ENCODE results near the gene POC1A.

The POC1A gene

GRCh38 chr3:52099001-52099401 is 55.2 kb downstream of the POC1A start:
- no peak for DNase-seq (ENCODE audit: low read depth)

DNA sequence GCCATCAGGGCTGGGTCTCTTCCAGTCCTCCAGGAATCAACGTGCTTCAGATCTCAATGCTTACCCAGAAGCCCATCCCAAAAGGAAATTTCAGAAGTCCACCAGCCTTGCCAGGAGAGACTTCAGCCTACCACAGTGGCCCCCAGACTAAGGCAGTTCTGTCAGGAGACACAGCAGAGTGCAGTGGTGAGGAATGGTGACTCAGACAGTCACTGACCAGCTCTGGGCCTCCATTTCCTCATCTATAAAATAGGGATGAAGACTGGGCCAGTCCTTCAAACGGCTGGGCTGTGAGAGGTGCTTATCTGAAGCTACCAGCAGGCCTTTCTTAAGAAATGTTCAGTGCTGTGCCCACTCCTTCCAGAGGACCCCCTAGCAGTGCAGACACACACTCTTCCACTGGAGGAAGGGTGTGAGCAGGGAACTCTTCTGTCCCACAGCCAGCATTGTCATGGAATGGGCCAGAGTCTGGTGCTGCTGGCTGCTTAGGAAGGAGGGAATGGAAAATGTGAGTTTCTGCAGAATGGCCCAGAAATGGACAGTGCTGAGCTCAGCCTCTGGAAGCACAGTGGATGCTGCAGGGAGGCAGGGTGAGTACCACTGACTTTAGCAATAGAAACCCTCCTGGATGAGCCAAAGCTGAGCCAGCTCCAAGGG is 56.2 kb downstream of the POC1A start:
- no peak for DNase-seq (ENCODE audit: low read depth)

GRCh38 chr3:52095990-52096775 is 58.0 kb downstream of the POC1A start:
- DNase-seq (ENCODE audit: low read depth) = no peak

- DNase-seq (ENCODE audit: low read depth) = no peak
Measured at GRCh38 chr3:52094571-52095485, 59.4 kb downstream of the POC1A start.

DNA sequence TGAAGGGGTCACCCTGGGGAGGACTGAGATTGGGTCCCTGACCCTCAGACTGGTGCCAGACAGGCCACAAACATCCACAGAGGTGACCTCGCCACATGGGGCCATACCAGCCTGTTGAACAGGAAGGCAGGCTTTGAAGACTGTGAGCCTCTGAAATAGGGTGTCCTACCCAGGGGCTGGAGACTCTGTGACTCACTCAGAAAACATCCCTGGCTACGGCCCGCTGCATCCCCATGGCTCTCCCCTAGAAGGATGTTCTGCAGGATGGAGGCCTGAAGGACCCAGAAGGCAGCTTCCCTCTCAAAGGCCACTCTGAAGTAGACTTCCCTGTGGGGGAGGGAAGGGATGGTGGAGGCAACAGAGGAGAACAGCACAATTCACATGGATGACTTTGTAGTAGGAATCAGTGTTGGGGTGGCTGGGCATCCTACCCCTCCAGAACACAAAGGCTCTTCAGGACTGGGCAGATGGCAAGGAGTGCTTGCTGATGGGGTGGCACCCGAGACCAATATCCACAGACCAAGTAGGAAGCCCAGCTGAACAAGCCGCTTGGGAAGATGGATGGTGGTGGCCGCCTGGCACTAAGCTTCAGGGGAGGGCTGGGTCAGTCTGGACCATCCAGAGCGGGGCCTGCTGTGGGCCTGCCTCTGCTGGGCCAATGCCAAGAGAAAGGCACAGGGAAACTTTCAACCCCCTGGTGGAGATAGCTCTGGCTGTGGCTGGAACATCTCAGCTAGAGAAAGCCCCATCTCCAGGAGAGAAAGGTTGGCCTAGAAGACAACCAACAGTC is 60.3 kb downstream of the POC1A start:
- DNase-seq (ENCODE audit: low read depth) = no peak

GRCh38 chr3:52092891-52093290 is 61.3 kb downstream of the POC1A start:
- no peak for DNase-seq (ENCODE audit: low read depth)

DNA sequence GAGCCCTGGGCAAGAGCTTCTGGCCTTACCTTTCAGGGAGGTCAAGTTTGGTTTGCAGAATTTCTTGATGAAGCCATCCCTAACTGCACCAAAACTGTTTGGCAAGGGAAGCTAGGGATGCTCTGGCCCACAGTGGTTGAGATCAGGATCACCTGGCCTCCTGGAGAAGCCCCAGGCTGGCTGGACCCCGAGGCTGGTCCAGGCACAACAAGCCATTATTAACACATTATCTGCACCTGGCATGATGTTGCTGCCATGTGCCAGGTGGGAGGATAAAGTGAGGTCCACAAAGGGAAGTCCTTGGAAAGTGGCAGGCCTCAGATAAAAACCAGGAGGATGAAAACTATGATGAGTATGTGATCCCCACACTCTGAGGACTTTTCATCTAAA is 62.0 kb downstream of the POC1A start:
- DNase-seq (ENCODE audit: low read depth) = no peak

DNA sequence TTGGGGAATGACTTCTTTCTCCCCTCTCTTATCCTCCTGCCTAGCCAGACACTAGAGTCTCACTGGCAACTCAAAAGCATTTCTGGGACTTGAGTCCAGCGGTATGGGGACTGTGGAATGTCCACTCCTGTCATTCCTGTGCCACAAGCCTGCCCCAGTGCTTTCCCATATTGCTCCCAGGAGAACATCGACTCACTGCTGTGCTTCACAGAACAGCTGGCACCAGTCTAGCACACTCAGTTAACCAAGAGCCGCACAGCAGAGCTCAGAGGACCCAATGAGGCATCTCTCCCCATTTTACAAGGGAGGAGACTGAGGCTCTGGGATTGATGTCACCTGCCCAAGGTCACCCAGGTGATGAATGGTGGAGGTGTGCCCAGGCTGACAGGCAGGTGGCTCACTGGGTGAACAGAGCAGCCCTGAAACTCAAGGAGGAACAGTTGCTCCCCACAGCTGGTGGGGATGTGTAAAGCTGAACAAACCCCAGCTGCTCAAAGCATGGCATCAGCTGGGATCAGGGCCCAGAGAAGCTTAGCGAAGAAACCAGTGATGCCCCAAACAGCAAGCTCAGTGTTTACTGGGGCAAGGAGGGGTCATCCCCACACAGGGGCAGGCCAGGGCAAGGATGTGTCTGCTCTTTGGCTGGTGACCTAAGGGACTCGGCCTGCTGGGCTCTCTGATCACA is 62.5 kb downstream of the POC1A start:
- DNase-seq (ENCODE audit: low read depth) = no peak

DNA sequence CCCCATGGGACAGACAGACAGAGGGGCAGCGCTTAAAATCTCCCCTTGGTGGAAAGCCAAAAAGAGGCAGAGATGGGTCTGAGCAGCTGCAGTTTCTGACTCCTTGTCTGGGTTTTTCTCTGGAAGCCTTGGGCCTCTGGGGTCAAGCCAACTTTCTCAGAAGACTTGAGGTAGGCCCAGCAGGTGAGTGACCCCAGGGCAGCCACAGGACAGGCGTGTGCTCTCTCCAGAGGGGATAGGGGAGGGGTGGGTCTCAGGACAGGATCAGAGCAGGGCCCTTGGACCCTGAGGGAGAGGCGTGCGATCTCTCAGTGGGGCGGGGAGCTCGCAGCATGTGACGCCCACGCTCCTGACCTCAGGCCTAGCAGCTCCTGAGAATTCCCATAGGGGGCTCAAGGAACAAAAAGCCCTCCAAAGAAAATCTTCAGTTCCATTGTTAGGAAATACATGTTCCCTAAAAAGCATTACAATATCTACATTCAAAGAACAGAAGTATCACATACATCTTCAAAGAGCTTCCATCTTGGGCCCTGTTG is 63.2 kb downstream of the POC1A start:
- no peak for DNase-seq (ENCODE audit: low read depth)

DNA sequence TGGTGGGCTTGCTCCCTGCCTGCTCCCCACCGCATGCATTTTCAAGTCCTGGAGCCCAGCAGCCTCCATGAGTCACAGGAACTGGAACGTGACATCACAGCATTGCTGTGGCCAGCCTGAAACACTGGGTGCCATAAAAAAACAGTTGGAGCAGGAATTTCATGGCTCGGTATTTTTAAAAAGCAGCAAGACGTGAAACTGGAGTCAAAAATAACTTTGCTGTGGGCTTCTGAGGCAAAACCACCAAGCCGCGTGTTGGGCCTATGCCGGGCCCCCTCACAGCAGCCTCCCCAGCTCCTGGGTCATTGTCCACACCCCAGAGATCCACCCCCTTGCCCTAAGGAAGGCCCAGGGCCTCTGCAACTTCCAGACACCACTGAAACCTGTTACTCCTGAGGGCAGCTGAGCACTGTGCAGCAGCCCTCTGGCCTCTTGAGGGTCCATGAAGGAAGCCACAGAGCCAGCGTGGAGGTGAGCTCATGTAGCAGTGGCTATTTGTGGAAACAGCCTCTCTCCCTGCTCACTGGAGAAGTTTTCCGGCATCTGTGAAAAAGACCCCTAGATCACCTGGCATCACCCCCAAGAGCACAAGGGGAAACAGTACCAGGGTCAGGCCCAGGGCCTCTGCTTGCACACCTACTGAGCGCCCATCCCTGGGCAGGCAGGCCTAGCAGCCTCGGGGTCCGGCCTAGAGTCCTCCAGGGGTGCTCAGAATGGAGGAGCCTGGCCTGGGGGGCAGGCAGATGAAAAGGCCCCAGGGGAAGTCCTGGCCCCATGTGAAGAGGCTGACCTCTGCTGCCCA is 63.9 kb downstream of the POC1A start:
- no peak for DNase-seq (ENCODE audit: low read depth)

DNA sequence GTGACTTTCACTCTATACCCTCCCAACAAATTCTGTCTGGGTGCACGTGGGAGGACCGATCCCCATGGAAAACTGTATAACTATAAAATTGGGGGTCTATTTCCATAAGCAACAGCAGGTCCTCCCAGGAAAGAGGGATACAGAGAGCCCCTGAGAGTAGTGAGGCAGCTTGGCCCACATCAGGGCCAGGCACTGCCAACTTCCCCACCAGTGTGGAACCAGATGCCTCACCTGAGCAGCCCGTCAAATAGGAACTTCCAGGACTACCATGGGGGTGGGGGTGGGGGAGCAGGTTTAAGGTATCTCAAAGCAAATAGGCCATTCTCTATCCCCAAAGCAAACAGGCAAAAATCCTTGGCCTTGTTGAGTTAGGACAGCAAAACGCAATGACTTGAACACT is 64.5 kb downstream of the POC1A start:
- DNase-seq (ENCODE audit: low read depth) = no peak

- no peak for DNase-seq (ENCODE audit: low read depth)
Measured at GRCh38 chr3:52088445-52089367, 65.5 kb downstream of the POC1A start.

- DNase-seq (ENCODE audit: low read depth) = no peak
Measured at GRCh38 chr3:52087731-52088130, 66.5 kb downstream of the POC1A start.

DNA sequence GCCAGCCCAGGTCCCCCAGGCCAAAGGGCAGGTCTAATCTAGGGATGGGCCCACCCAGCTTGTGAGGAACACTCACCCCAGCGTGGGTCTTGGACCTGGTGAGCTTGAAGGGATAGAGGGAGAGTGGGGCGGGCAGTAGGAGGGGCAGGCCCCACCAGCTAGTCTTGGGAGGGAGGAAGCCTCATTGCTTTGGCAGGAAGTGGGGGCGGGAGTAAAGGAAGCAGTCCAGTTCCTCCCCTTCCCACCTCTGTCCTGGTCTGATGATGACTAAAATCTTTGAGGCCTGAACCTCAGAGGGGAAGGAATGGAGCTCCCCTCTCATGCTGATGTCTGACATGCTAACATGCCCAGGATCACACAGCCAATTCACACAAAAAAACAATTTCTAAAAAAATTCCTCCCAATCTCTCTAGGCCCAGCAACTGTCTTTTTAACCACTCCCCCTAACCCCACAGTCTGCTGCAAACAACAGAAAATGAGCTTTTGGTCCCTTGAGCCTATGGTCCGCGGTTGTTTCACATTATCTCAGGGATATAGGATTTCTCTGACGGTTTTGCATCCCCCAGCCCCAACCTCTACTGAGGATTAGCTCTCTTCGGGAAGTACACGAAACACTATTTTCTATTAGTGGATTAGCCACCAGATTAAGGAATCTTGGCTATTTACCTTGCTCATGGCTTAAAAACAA is 67.1 kb downstream of the POC1A start:
- DNase-seq (ENCODE audit: low read depth) = no peak

- no peak for DNase-seq (ENCODE audit: low read depth)
Measured at GRCh38 chr3:52086461-52086860, 67.8 kb downstream of the POC1A start.

- DNase-seq (ENCODE audit: low read depth) = no peak
Measured at GRCh38 chr3:52085681-52086282, 68.4 kb downstream of the POC1A start.

DNA sequence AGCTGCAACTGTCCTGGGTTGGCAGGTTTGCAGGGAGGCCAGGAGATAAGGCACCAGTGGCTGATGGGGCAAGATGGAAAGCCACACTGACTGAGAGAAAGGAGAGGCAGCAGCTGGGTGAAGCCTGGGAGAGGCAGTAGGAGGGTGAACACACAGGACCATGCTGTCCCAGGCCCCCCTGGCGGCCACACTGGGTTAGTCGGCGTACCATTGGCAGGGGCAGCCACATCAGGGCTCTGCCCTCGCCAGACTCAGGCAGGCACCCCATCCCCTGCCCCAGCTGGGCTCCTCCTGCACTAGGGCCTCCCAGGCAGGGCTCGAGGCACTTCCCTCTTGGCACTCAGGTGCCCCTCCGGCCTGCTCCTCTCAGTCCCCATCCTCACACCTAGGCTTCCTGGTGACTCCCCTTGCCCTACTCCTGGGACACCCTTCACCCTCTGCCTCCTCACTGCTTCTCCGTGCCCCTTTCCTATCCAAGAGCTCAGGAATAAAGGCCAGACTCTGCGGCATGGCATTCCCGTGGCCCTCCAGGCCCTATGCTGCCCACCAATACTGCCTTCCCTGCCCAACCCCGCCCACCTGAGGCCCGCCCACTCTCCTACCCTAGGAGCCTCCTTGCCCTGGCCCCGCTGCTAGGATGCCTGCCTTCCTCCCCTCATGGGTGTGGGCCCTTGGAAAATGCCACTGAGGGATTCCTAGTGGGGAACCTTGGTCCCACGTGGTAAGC is 69.1 kb downstream of the POC1A start:
- no peak for DNase-seq (ENCODE audit: low read depth)

Measured in activated T-cell treated with anti-CD3 and anti-CD28 coated beads for 1 hour (primary cell).